ENCODE data around the gene PGS1.
"Not testable (repeated sequence)": the region's sequence is repeated elsewhere in the genome, so short reads cannot be mapped to it uniquely, and the experiment has no call there.

The PGS1 gene

GRCh38 chr17:78462148-78462547 lies 83.7 kb downstream of the PGS1 start:
- Histone ChIP-seq H3K27ac (ENCODE audit: low read depth, low read length) (no peak overlapping the region), H3K27me3 (ENCODE audit: insufficient read depth, low read length) (no peaks in the 10 kb centered on the region), H3K79me2 (ENCODE audit: control insufficient read depth, insufficient read depth, low read length, unreplicated experiment) (no peaks in the 10 kb centered on the region), H3K36me3 (ENCODE audit: insufficient read depth, low read length) (no peaks in the 10 kb centered on the region), H2AFZ (ENCODE audit: low read length, unreplicated experiment) (no peak overlapping the region), H3K4me1 (ENCODE audit: control insufficient read depth, insufficient read depth, low read length, unreplicated experiment) (no peaks in the 10 kb centered on the region), H3K4me3 (ENCODE audit: low read depth, low read length) (no peak overlapping the region)

- H3K4me1 ChIP-seq (ENCODE audit: control insufficient read depth, insufficient read depth, low read length, unreplicated experiment); H3K27me3 ChIP-seq (ENCODE audit: insufficient read depth, low read length); H3K4me3 ChIP-seq (ENCODE audit: low read depth, low read length); H3K79me2 ChIP-seq (ENCODE audit: control insufficient read depth, insufficient read depth, low read length, unreplicated experiment); H3K27ac ChIP-seq (ENCODE audit: low read depth, low read length); H3K36me3 ChIP-seq (ENCODE audit: insufficient read depth, low read length); H2AFZ ChIP-seq (ENCODE audit: low read length, unreplicated experiment): not testable (repeated sequence)
Measured at GRCh38 chr17:78466109-78466785, 87.8 kb downstream of the PGS1 start.

- H3K27me3 ChIP-seq (ENCODE audit: insufficient read depth, low read length): no peaks in the 10 kb centered on the region
- H3K4me1 ChIP-seq (ENCODE audit: control insufficient read depth, insufficient read depth, low read length, unreplicated experiment): no peaks in the 10 kb centered on the region
- H3K79me2 ChIP-seq (ENCODE audit: control insufficient read depth, insufficient read depth, low read length, unreplicated experiment): no peaks in the 10 kb centered on the region
- no peaks in the 10 kb centered on the region for H3K36me3 ChIP-seq (ENCODE audit: insufficient read depth, low read length)
- H3K27ac ChIP-seq (ENCODE audit: low read depth, low read length): no peak overlapping the region
- no peak overlapping the region for H3K4me3 ChIP-seq (ENCODE audit: low read depth, low read length)
- no peak overlapping the region for H2AFZ ChIP-seq (ENCODE audit: low read length, unreplicated experiment)
Measured at GRCh38 chr17:78466786-78467715, 88.6 kb downstream of the PGS1 start.

- H3K27me3 ChIP-seq (ENCODE audit: insufficient read depth, low read length): no peaks in the 10 kb centered on the region
- H2AFZ ChIP-seq (ENCODE audit: low read length, unreplicated experiment): no peak overlapping the region
- H3K4me1 ChIP-seq (ENCODE audit: control insufficient read depth, insufficient read depth, low read length, unreplicated experiment): no peaks in the 10 kb centered on the region
- H3K4me3 ChIP-seq (ENCODE audit: low read depth, low read length): no peak overlapping the region
- no peaks in the 10 kb centered on the region for H3K79me2 ChIP-seq (ENCODE audit: control insufficient read depth, insufficient read depth, low read length, unreplicated experiment)
- H3K27ac ChIP-seq (ENCODE audit: low read depth, low read length): no peak overlapping the region
- H3K36me3 ChIP-seq (ENCODE audit: insufficient read depth, low read length): no peaks in the 10 kb centered on the region
Measured at GRCh38 chr17:78468366-78468765, 89.9 kb downstream of the PGS1 start.

DNA sequence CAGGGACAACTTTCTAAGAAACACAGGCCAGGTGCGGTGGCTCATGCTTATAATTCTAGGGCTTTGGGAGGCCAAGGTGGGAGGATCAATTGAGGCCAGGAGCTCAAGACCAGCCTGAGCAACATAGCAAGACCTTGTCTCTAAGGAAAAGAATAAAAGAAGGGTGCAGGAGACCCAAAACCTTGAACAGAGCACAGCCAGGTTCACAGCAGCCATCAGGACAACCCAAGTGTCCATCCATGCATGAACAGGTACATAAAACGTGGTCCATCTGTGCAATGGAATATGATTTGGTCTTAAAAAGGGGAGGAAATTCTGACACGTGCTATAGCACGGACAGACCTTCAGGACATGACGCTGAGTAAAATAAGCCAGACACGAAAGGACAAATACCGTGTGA lies 91.0 kb downstream of the PGS1 start:
- H3K27ac ChIP-seq (ENCODE audit: low read depth, low read length): no peak overlapping the region
- no peaks in the 10 kb centered on the region for H3K4me1 ChIP-seq (ENCODE audit: control insufficient read depth, insufficient read depth, low read length, unreplicated experiment)
- no peaks in the 10 kb centered on the region for H3K36me3 ChIP-seq (ENCODE audit: insufficient read depth, low read length)

DNA sequence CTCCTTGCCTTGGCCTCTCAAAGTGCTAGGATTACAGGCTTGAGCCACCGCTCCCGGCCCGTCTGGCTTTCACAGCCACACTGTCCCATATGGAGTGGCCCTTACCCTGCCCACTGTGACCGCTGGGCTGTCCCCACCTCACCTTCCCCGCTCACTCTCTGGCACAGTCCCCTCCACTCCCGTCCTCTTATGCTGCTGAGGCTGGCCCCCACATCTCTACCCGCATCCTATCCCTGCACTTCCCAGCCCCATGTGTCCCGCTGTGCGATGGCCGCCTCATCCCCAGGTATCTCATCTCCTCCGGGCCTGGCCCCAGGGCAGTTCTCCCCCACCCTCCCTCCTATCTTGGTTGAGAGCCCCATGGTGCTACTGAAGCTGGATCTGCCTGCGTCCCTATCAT lies 93.2 kb downstream of the PGS1 start:
- H2AFZ ChIP-seq (ENCODE audit: low read length, unreplicated experiment): no peak overlapping the region
- no peak overlapping the region for H3K27ac ChIP-seq (ENCODE audit: low read depth, low read length)
- H3K79me2 ChIP-seq (ENCODE audit: control insufficient read depth, insufficient read depth, low read length, unreplicated experiment): no peaks in the 10 kb centered on the region
- no peaks in the 10 kb centered on the region for H3K4me1 ChIP-seq (ENCODE audit: control insufficient read depth, insufficient read depth, low read length, unreplicated experiment)
- H3K27me3 ChIP-seq (ENCODE audit: insufficient read depth, low read length): peaks cover 8% of the 10 kb centered on the region
- H3K4me3 ChIP-seq (ENCODE audit: low read depth, low read length): no peak overlapping the region
- H3K36me3 ChIP-seq (ENCODE audit: insufficient read depth, low read length): no peaks in the 10 kb centered on the region

More for the DNA sequence above, 91.0 kb downstream of the PGS1 start:
- H3K27me3 ChIP-seq (ENCODE audit: insufficient read depth, low read length): no peaks in the 10 kb centered on the region
- H2AFZ ChIP-seq (ENCODE audit: low read length, unreplicated experiment): no peak overlapping the region
- H3K4me3 ChIP-seq (ENCODE audit: low read depth, low read length): no peak overlapping the region
- no peaks in the 10 kb centered on the region for H3K79me2 ChIP-seq (ENCODE audit: control insufficient read depth, insufficient read depth, low read length, unreplicated experiment)

GRCh38 chr17:78472035-78472905 lies 93.8 kb downstream of the PGS1 start:
- Histone ChIP-seq H2AFZ (ENCODE audit: low read length, unreplicated experiment) (no peak overlapping the region), H3K4me1 (ENCODE audit: control insufficient read depth, insufficient read depth, low read length, unreplicated experiment) (no peaks in the 10 kb centered on the region), H3K27me3 (ENCODE audit: insufficient read depth, low read length) (peaks cover 8% of the 10 kb centered on the region)

DNA sequence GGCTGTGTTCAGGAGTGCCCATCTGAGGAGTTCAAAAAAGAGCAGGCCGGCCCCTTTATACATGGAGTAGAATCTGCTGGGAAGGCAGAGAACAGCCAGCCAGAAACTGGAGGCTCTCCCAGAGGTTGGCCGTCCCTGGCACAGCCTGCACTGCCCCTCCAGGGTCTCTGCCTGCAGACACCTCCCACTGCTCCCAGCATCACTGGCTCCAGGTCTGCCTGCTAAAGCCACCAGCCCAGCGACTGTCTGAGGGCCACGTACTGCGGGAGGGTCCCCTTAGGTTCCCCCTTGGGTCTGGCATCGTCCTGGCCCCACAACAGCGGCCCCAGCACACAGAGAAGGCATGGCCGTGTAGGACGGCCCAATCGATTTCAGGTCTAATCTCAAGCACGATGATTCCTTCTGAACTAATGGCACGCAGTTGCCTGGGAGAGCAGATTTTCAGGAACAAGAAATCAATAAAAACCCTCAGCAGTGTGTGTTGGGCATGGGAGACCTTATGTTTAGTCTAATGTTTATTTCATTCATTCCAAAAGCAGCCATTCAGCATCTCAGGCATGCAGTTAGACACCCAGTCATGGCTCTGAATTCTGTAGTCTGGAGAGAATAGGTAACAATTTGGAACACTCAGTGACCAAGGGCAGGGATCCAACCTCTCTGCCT lies 95.6 kb downstream of the PGS1 start:
- no peaks in the 10 kb centered on the region for H3K4me1 ChIP-seq (ENCODE audit: control insufficient read depth, insufficient read depth, low read length, unreplicated experiment)
- no peaks in the 10 kb centered on the region for H3K79me2 ChIP-seq (ENCODE audit: control insufficient read depth, insufficient read depth, low read length, unreplicated experiment)
- peaks cover 8% of the 10 kb centered on the region for H3K27me3 ChIP-seq (ENCODE audit: insufficient read depth, low read length)
- no peaks in the 10 kb centered on the region for H3K36me3 ChIP-seq (ENCODE audit: insufficient read depth, low read length)
- no peak overlapping the region for H3K27ac ChIP-seq (ENCODE audit: low read depth, low read length)
- H3K4me3 ChIP-seq (ENCODE audit: low read depth, low read length): no peak overlapping the region
- no peak overlapping the region for H2AFZ ChIP-seq (ENCODE audit: low read length, unreplicated experiment)

More at GRCh38 chr17:78472035-78472905, 93.8 kb downstream of the PGS1 start:
- no peaks in the 10 kb centered on the region for H3K79me2 ChIP-seq (ENCODE audit: control insufficient read depth, insufficient read depth, low read length, unreplicated experiment)
- no peak overlapping the region for H3K4me3 ChIP-seq (ENCODE audit: low read depth, low read length)
- H3K36me3 ChIP-seq (ENCODE audit: insufficient read depth, low read length): no peaks in the 10 kb centered on the region
- no peak overlapping the region for H3K27ac ChIP-seq (ENCODE audit: low read depth, low read length)

Measured in ACC112 (cell line).